ENCODE data around the gene SMAD6.

SMAD6 gene

DNA sequence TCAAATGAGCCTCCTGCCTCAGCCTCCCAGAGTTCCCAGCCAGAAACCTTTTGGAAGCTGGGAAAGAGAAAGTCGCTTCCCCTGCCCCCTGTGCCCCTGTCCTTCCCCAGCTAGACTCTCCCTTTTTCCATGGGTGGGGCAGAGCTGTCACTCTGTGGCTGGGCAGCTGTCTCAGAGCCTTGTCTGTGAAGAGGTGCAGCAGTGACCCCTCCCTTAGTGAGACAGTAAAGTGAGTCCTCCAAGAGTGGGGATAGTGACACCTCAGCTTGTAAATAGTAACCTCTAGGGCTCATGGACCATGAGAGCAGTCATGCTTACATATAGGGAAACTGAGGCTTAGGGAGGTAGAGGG lies 76.3 kb downstream of the SMAD6 start:
- no peak for DNase-seq

DNA sequence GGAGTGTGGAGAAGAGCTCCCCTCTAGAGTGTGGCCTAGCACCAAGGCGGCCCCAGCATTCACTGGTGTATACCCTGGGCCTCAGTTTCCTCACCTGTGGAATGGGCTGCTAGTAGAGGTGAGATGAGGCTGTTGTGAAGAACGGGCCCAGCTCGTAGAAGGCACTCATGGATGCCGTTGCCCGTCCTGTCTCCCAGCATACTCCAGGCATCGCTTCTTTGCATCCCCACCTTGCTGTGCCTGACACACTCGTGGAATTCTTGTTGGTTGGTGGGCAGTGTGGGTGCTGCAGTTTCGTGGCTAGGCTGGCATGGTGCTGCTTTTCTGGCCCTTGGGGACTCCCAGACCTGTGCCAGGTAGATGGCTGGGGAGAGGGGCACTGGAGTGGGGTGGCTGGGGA lies 76.7 kb downstream of the SMAD6 start:
- DNase-seq = no peak

DNA sequence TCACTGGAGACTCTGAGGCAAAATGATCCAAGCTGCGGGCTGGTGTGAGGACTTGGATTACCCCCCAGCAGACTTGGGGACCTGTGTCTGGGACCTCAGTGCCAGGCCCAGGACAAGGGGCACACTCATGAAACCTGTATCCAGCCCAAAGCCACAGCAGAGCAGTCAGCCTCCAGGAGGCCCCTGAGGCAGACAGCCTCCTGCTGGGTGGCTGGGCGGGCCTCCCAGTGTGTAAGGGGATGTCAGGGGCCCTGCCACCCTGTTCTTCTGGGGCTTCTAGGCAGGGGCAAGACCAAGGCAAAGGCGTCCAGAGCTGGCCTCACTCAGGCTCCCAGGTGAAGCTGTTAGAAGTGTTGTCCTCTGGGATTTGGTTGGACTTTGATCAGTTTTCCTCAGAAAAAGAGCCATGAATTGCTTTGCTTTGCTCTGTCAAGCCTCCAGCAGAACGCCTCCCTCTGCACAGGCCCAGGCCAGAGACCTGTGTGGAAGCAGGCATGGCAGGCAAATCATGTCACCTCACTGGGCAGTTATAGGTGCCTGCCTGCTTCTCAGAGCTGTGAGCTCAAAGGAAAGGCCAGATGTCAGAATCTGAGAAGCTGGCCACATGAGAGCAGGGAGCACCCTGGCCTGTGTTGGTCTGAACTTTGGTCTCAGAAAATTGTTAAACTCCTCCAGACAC lies 77.4 kb downstream of the SMAD6 start:
- no peak for DNase-seq

GRCh38 chr15:66780172-66780972 lies 78.3 kb downstream of the SMAD6 start:
- no peak for DNase-seq

GRCh38 chr15:66780973-66781718 lies 79.1 kb downstream of the SMAD6 start:
- DNase-seq = no peak

DNA sequence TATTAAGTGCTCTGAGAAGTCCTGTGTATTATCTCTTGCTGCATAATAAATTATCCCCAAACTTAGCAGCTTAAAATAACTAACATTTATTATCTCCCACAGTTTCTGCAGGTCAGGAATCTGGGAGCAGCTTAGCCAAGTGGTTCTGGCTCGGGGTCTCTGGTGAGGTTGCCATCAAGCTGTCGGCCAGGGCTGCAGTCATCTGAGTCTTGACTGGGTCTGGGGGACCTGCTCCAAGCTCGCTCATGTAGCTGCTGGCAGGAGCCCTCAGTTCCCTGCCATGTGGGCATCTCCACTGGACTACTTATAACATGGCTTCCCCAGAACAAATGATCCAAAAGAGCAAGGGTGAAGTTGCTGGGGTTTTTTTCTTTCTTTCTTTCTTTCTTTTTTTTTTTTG lies 80.7 kb downstream of the SMAD6 start:
- no peak for DNase-seq

GRCh38 chr15:66783314-66783713 lies 81.3 kb downstream of the SMAD6 start:
- DNase-seq = no peak

DNA sequence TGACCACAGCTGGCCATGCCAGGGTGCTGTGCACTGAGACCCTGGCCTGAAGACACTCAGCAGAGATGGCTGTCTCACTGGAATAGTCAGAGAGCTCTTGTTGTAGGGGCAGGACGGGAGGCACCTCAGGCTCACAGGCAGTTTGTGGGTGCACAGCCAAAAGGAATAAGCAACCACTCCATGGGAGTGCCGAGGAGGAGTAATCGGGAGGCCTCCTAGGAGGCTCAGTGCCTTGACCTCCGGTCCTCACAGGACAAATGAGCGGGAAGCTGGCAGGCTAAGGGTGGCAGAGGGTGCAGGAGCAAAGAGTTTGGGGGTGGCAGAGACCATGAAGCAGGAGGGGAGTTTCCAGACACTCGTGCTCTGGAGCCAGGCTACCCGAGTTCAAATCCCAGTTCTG lies 81.7 kb downstream of the SMAD6 start:
- DNase-seq = no peak

- no peak for DNase-seq
Measured at GRCh38 chr15:66784174-66784573, 82.1 kb downstream of the SMAD6 start.

DNA sequence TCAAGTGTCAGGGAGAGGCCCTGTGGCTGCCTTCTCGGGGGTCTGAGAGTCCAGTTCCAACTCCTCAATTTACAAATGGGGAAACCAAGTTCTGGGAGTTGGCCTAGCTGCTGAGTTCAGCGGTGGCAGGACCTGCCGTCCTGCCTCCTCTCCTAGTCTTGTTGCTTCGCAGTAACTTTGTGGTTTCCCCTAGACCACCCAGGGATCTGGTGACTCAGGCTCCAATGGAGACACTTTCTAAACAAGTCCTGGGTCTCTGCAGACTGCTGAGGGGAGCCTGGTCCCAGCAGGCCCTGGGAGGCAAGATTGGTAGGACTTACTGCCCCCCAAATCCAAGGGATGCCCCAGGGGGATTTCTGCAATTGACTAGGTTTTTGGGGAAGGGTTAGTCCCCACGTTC lies 83.6 kb downstream of the SMAD6 start:
- no peak for DNase-seq

DNA sequence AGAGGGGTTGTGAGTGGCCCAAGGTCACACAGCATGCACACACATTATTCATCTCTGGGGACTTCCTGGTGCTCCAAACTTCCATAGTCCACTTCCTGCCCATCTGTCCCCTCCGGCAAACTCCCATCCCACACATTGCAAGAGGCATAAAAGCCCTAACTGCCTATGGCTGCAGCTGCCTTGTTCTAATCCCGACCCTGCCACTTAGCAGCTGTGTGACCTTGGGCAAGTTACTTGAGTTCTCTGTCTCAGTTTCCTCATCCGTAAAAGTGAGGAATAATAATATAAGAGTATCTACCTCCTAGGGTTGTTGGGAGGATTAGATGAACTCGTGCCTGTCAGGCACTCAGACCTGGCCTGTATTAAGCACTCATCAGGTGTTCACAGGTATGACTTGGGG lies 84.2 kb downstream of the SMAD6 start:
- DNase-seq = no peak

DNA sequence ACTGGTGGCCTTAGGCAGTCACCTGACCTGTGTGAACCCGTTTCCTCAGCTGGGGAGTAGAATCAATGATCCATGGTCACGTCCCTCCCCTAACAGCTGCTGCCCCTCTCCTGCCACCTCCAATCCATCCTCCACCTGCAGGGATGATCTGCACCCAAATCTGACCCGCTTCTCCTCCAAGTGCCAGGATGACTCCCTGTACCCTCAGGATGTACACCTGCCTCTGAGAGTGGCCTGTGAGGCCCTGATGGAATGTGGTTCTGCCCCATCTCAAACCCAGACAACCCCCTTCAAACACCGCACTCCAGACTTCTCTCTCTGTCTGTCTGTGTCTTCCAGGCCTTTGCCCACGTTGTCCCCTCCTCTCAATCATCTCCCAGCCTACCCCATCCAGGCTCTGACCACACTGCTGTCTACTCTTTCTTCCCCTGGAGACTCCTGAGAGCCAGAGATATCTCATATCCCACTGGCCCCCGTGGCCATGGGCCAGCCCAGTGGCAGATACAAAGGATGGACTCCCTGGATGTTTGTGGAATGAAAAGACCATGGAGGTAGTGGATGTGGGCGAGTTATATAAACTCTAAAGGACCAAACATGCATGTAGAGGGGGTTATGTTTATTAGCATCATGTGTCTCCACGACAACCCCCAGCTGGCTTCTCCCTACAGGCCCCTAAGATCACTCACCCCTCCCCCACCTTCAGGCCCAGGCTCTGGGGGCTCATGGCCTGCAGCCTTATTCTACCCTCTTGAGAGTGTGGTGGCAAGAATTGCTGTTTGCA lies 84.9 kb downstream of the SMAD6 start:
- DNase-seq = no peak

GRCh38 chr15:66787489-66787871 lies 85.4 kb downstream of the SMAD6 start:
- DNase-seq = no peak

DNA sequence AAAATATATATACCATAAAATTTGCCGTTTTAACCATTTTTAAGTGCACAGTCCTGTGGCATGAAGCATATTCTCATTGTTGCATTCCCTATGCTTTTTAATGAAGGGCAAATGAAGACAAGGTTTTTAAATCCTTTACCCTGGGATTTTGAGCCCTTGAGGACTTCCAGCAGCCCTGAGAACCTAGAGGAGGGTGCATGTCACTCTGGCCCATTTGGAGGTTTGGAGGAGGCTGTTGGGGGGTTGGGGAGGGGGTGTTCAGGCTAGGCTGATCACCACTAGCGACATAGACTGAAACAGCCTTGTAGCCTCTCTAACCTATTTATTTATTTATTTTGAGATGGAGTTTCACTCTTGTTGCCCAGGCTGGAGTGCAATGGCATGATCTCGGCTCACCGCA lies 86.0 kb downstream of the SMAD6 start:
- DNase-seq = no peak

- DNase-seq = peak; percentile 69
Measured at GRCh38 chr15:66789029-66790025, 87.3 kb downstream of the SMAD6 start.

GRCh38 chr15:66795851-66796250 lies 93.8 kb downstream of the SMAD6 start:
- DNase-seq = no peak

- no peak for DNase-seq
Measured at GRCh38 chr15:66796343-66796742, 94.3 kb downstream of the SMAD6 start.

- no peak for DNase-seq
Measured at GRCh38 chr15:66797921-66798320, 95.9 kb downstream of the SMAD6 start.

- no peak for DNase-seq
Measured at GRCh38 chr15:66798426-66799061, 96.5 kb downstream of the SMAD6 start.

DNA sequence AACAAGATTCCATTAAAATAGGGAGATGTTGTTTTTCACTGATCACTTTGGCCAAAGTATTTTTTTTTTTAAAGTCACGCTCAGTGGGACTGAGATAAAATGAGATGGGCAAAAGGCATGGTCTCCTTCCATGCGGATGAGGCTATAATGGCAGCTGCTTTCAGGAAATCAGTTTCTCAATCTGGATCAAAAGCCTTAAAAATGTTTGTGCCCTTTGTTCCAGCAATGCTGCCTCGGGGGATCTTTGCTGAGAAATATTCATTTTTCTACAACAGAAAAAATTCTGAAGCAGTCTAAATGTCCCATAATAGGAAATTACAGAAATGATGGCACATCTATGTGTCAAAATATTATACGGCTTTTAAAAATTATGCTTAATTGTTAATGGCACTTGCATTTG lies 97.2 kb downstream of the SMAD6 start:
- no peak for DNase-seq

DNA sequence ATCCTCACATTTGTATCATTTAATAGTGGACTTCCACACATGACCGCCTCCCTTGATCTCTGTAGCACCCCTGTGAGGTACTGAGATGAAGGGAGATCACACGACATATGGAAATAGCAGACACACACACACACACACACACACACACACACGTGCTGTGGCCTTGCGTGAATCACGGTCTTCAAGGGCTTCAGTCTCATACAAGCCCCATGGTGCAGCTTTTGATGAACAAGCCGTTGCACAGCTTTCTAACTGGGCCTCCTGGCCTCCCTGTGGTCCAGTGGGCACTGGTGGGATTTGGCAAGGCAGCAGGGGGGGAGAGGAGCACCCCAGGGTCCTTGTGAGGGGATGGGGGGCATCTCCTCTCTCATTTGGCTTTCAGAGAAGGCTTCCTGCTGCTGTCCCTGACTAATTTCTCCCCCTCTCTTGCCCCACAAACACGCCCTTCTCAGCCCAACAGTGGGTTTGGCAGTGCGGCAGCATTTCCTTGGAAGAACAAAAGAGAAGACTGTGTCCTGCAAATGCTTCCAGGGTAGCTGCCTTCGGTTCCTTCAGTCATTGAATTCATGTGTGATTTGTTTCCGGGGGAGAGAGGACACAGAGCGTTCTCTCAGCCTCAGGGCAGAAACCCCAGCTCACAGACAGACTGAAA lies 98.7 kb downstream of the SMAD6 start:
- DNase-seq = no peak

Measured in left hindlimb (tissue), 1 donor.